Stimulated activated CD8-positive, alpha-beta memory T cell treated with anti-CD3 and anti-CD28 coated beads, Interleukin-2, amount 100 ng/mL, for 48 hours (primary cell): ENCODE measurements around the gene EIF4G3.
"Not testable (repeated sequence)": the region's sequence is repeated elsewhere in the genome, so short reads cannot be mapped to it uniquely, and the experiment has no call there.

Source experiments
- DNase-seq, 2 donors: peaks; one replicate each; pipeline ENCODE4 v3.0.0-alpha.2; 2020; ENCODE audit warnings: low read depth in 2 of 2

The EIF4G3 gene

DNA sequence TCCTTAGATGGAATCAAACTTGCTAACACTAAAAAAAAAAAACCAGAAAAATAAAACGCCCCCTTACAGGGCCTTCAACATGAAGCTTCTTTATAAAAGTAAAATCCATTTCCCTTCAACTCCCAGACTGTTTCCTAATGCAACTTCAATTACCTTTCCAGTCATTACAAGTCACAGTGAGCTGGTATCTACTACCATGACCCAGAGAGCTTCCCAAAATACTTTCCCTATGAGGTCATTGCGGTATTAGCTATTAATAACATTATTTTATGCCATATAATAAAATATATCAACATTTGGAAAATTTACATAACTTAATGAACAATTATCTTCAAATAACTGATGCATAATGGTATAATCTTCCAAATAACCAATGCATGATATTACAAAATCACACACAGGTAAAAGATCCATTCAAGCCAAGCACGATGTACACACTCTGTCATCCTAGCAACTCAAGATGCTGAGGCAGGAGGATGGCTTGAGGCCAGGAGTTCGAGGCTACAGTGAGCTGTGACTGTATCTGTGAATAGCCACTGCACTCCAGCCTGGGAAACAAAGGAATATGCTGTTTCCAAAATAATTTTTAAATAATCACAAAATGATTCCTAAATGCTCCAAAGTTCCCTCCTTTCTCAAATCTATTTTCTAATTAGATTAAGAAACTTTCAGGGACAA is 24.1 kb downstream of the EIF4G3 start:
- DNase-seq = no peak

DNA sequence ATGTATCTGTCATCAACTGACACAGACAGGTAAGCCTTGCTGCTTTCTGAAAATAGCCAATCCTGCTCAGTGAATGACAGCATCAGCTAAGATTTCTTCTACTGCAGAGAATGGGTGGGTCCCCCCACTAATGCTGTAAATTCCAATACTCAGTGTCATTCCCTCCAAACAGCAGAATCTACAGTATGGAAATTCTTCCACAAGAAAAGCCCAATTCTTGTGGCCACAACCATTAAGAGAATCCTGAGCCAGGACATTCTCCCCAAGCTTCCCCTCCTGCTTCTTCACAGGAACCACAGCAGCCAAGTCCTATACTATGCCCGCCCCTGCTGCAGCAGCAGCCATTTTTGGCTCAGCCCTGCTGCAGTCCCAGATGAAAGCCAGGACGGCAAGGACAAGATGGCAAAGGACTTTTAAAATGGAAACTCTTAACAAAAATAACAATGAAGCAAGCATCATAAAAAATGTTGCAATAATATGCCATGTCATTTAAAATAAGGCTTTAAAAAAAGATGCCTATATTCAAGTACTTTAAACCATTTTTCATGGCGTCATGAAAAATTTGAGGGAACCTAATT is 26.8 kb downstream of the EIF4G3 start:
- no peak for DNase-seq

DNA sequence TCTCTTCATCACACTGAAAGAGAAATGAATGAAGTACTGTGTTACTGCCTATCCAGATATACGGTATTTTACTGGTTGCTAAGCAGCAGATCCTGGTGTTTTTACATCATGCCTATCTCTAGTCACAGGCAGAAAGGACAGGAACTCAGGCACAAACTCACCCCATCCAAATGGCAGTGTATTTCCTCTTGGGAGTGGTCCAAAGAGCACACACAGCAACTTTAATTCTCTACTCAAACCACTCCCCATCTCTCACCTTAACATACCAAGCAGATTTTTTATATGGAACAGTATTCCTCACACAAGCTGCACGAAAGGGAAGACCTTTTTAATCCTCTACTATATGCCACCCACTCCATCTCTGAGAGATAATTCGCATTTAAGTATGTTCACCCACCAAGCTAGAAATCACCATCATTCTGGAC is 27.3 kb downstream of the EIF4G3 start:
- no peak for DNase-seq

DNA sequence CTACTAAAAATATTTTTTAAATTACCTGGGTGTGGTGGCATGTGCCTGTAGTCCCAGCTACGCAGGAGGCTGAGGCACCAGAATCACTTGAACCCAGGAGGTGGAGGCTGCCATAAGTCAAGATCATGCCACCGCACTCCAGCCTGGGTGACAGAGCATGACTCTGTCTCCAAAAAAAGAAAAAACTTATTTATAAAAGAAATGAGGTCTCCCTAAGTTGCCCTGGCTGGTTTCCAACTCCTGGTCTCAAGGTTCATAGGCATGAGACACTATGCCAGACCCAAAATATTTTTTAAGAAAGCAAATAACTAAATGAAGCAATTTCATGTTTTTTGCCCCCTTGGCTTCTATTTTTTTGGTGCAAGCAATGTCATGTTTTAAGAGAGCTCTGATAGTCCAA is 32.9 kb downstream of the EIF4G3 start:
- DNase-seq = no peak

DNA sequence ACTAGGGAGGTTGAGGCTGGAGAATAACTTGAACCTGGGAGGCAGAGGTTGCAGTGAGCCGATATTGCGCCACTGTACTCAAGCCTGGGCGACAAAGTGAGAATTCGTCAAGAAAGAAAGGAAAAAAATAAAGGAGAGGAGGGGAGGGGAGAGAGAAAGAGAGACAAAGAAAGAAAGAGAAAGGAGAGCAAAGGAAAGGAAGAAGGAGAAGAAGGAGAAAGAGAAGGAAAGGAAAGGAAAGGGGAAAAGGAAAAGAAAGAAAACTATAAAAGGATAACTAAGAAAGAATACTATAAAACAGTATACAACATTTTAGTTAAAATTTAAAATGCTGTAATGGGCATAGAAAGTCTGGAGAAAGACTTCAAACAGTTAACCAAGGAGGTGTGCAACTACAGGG is 33.6 kb downstream of the EIF4G3 start:
- DNase-seq = no peak

DNA sequence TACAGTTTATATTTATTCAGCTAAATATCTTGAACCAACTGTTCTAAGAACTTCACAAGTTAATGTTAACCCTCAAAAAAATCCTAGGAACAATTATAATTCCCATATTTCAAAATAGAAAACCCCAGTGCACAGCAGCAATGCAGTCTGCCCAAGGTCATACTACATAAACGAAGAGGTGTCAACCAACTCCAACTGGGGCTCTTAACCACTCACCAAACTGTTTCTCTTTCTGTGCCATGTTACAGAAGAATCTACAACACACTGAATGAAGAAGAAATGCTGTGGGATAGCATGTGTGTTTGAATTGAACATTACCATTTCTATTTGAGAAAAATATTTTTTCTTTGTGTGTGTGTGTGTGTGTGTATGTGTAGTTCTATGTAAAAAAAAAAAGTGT is 35.7 kb downstream of the EIF4G3 start:
- DNase-seq = no peak

DNA sequence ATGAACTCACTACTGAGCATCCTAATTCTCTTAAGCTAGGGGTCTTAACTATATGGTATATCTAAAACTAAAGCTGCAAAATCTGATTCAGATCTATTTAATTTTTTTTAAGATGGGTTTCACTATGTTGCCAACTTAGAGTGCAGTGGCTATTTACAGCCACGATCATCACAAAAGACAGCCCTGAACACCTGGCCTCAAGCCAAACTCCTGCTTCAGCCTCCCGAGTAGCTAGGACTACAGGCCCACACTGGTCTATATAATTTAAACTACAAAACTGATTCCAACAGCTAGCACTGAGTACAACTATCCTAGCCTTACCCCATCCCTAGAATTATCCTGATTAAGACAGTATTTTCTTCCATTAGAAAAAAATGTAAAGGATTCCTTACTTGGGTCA is 37.1 kb downstream of the EIF4G3 start:
- DNase-seq = no peak

DNA sequence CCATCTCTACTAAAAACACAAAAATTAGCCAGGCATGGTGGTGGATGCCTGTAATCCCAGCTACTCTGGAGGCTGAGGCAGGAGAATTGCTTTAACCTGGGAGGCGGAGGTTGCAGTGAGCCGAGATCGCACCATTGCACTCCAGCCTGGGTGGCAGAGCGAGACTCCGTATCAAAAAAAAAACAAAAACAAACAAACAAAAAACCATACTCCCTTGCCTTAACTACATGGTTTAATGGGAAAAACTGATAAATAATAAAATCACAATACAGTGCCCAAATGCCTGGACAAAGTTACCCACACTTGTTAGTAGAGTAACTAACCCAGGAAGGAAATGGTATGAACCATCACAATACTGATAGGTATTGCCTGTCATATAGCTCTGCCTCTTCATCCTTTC is 40.4 kb downstream of the EIF4G3 start:
- DNase-seq = not testable (repeated sequence)

DNA sequence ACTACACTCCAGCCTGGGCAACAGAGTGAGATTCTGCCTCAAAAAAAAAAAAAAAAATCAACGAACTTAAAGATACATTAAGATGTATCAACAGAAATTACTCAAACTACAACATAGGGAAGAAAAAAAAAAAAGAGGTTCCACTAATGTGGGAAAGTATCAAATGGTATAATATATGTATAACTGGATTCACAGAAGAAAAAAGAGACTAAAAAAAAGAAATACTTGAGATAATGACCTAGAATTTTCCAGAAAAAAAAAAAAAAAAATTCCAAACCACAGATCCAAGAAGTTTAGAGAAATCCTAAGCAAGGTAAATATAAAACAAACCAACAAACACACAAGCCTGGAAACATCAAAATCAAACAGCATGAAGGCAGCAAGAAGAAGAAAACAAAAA is 45.5 kb downstream of the EIF4G3 start:
- no peak for DNase-seq

DNA sequence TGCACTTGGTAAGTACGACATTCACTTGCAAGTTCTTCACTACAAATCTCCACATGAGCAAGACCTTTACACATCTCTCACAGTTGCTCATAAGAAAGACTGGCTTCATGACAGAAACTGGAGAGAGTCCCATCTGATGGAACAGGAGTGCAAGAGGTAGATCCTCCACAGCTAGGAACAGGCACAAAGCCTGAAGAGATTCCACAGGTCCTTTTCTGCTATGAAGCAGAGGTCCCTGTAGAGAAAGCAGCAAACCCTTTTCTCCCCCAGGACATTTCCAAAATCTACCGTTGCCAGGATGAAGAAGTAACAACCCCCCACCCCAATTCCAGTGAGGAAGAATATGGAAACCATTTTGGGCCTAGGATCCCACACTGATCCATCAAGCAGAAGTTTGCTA is 47.3 kb downstream of the EIF4G3 start:
- no peak for DNase-seq

DNA sequence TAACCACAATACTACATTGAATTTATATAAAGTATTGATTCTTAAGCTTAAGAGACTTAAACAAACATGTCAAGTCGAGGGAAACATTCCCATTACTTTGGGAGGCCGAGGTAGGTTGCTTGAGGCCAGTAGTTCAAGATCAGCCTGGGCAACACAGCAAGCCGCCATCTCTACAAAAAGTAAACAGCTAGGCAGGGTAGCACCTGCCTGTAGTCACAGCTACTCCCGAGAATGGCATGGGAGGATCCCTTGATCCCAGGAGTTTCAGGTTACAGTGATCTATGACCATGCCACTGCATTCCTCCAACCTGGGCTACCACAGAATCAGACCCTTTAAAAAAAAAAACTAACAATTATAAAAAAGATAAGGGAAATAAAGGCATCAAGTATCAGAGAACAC is 50.4 kb downstream of the EIF4G3 start:
- no peak for DNase-seq

DNA sequence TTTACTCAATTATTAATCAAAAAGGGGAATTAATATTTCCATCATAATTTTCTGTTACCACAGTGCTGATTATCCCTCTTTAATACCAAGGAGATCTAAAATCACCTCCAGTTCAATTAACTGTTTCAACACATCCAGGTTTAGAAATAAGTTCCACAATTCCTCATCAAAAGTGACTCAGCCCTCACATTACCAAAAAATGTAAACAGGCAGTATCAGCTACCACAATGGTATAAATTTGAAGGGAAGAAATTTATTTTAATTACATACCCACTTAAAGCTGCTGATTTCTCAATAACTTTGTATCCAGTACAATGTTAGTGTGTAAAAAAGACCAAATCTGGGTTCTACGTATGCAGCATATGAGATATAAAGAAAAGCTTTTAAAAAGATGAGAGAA is 51.9 kb downstream of the EIF4G3 start:
- DNase-seq = no peak

DNA sequence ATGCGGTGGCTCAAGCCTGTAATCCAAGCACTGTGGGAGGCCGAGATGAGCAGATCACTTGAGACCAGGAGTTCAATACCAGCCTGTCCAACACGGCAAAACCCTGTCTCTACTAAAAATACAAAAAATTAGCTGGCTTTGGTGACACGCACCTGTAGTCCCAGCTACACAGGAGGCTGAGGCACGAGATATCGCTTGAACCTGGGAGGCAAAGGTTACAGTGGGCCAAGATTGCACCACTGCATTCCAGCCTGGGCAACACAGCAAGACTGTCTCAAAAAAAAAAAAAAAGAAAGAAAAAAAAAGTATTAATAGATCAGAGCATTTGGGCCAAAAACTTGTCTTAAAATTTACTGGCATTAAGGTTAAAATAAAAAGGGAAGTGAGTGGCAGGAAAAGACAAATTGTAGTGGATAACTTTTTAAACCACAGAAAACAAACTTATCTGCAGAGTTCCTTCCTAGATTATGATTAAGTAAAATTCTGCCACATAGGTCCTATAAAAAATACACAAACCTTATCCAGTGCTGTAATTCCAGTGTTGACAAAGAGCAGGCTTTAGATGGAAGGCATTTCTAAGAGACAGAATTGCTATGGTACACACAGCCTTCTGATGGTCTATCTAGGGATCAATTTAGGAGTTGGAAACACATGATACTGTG is 53.3 kb downstream of the EIF4G3 start:
- no peak for DNase-seq

DNA sequence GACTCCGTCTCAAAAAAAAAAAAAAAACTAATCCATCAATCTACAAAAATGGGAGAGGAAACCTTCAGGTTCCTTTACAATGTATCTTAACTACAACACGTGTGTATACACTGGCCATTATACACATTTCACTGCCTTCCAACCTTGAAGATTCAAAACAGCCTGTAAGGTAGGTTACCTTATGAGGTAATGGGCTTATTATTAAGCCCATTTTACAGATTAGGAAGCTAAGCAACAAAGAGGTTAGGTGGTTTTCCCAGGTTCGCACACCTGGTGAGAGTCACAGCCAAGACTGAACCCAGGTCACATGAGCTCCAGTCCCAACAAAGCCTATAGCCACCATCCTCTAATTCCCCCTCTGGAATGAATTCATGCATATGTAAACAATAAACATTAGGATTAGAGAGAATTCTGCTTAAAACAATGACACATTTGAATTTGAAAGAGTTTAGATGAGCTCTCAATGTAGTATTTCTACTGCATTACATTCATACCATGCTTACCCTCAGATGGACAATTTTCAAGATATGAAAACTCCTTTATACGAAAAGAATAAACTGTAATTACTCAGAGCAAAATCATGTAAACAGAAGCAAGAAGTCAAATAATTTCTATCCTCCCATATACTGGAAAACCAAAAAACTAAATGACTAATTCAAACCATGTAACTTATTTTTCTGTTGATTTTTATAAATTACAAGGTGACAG is 54.8 kb downstream of the EIF4G3 start:
- DNase-seq = no peak

DNA sequence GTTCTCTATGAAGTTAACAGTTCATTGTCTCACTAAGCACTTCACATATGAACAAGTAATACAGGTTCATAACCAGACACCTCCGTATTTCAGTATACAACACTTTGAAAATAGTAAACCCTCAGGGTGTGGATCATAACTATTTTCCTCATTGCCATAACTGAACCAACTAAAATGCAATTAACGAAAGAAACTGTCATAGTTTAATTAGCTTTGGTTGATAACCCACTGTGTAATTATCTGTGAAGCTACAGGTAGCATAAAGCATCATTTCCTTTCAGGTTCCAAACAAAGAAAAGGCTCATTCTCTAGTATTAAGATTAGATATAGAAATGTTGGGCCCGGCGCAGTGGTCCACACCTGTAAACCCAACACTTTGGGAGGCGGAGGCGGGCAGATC is 58.5 kb downstream of the EIF4G3 start:
- DNase-seq = no peak

DNA sequence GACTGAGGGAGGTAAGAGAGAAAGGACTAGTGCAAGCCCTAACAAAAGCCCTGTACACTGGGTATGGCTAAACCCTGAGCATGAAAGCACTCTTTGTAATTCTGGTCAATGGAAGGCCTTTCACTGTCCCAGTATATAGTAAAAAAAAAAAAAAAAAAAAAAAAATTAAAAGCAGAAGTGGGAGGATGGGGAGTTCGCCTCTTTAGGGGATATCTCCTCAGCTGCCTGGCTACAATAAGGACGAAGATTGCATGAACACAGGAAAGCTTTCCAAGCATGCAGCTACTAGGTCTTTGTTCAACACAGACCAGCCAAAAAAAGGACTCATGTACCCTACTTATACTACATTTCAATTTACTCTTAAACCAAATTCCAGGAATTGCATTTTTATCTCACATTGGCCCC is 59.1 kb downstream of the EIF4G3 start:
- DNase-seq = no peak

DNA sequence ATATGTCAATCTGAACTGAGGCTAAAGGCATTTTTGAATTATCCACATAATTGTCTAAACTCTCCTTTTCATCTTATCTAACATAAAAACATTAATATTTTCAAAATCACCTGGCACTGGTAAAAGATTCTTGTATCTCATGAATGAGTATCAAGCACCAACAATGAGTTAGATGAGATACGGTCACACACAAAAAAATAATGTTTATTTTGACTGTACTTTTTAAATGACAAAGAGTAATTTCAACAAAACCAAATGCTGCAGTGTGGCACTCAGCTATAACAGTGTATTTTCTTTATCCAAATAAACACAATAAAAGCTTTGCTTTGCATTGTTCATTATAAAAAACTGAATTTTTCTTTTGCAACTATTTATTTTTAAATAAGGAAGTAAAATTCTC is 59.5 kb downstream of the EIF4G3 start:
- no peak for DNase-seq

DNA sequence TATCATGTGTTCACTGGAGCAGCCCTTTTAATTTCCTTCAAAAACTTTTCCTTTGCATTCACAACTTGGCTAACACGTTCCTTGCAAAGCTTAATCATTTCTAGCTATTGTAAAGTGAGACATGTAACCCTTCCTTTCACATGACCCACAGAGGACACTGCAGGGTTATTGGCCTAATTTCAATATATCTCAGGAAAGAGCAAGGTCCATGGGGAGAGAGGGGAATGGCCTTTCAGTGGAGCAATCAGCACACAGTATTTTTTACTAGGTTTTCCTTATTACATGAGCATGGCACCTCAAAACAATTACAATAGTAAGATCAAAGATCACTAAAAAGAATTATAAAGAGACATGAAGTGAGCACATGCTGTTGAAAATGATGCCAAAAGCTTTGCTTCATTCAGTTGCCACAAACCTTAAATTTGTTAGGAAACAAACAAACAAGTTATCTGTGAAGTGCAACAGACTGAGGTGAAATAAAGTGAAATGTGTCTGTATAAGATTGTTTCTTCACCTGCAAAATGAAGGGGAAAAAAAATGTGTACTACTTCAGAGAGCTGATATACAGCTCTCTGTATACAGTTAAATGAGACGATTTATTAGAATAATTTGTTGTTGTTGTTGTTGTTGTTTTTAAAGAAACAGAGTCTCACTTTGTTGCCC is 61.5 kb downstream of the EIF4G3 start:
- DNase-seq = no peak

DNA sequence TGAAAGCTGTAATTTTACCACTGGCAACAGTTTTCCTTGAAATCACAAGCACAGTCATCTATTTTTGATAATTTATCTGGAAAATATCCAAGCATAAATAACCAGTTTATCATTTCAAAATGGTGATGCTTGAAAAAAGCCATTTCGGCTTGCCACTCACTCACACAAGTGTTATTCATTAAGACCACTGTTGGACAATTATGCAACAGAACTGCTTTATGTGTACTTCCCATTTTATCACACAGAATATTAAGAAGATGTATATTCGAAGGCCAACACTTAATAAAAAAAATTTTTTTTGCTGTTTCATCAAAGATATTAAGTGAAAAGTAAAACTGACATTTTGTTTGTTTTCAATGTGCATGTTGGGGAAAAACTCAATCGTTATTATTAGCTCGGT is 62.3 kb downstream of the EIF4G3 start:
- DNase-seq = no peak

DNA sequence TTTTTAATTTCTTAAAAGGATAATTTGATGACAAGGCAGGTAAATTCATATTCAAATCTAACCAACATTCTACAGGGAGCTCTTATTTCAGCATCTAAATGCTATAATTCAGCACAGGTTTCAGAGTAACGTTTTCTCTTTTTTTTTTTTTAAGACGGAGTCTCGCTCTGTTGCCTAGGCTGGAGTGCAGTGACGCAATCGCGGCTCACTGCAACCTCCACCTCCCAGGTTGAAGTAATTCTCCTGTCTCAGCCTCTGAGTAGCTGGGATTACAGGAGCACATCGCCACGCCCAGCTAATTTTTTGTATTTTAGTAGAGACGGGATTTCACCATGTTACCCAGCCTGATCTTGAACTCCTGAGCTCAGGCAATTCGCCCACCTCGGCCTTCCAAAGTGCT is 66.5 kb downstream of the EIF4G3 start:
- DNase-seq = no peak

DNA sequence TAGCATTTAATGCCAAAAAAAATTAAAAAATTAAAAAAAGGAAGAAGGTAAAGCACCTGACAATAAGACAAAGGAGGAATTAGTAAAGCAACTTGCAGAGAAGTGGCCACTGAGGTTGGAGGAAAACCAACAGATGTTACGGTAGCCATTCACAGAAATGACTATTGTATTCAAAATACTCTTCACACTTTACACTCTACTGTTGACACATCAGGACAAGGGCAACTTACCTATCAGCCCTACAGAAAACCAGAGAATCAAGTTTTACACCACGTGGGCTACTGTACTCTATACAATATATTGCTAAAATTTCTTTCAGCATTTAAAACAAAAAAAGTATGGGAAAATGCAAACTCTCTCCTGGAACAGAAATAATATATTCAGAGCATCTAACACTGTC is 70.0 kb downstream of the EIF4G3 start:
- DNase-seq = no peak

DNA sequence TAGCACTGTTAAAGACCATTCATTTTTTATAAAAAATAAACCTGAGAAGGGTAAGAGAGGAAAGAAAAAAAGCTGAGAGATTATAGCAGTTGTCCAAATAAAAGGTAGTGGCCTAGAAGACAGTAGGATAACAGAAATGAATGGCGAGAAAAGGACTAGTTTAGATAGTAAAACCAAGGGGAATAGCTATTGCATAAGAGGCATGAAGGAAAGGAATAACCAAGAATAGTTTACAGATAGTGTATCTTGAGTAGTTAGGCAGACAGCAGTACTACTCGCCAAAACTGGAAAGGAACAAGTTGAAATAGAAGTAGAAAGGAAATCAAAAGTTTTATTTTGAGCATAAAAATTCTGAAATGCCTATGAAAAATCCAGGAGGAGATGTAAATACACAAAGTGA is 70.5 kb downstream of the EIF4G3 start:
- no peak for DNase-seq
